Measurements from ENCODE around the gene PTPRN2. TPM values are rescaled to one million over a fixed set of nuclear protein-coding genes. Genes with fewer than 3 reads are reported as not detected.
"Not testable (repeated sequence)": the region's sequence is repeated elsewhere in the genome, so short reads cannot be mapped to it uniquely, and the experiment has no call there.

The PTPRN2 gene
- total RNA-seq, 1 experiment from 2014 or later = 2.9 TPM

DNA sequence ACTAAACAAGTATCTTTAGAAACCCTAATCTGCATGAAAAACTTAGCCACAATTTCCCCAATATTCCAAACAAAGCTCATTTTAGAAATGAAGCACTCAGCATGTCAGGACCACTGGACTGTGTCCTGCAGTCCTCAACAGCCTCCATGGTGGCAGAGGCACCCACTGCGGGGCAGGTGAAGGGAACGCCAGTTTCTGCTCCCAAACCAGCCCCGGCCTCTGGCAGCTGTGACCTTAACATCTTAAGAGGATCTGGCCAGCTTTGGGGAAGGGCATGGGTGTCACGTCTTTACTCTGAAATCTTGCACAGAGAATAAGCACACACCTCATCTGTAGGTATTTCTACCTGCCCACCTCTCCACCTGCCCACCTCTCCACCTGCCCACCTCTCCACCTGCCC is 988.1 kb downstream of the PTPRN2 start:
- DNase-seq (ENCODE audit: extremely low read depth, low read depth) = no peak

DNA sequence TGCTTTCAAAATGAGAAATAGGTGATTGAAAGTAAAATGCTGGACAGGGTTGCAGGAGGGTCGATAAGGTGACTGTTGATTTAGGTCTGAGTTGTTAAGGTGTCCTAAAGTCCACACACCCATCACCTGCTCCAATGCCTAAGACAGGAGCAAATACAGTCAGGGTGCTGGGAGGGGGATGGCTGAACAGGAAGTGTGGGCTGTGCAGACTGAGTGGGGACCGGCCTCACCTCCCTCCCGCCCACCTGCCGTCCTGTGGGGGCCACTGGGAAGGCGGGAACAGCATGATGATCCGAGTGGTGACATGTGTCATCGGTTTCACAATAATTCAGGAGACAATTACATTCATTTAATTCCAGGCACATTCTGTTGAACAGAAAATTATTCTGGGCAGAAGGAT is 990.1 kb downstream of the PTPRN2 start:
- no peak for DNase-seq (ENCODE audit: extremely low read depth, low read depth)

DNA sequence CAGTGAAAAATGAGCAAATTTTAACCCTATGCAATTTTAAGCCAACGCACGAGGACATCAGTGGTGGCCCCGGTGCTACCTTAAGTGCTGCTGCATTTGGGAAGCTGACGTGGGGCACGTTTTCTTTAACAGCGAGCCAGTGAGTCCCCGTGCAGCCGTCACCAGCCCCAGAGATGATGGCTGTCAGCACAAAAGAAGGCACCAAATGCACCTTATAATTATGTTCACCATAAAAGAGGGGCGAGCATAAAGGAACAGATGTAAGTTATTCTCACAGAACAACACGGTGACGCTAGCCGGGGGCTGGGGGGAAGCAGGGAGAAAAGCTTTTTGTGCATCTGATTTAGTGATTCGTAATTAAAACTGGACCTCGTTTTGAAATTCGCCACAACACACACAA is 990.7 kb downstream of the PTPRN2 start:
- no peak for DNase-seq (ENCODE audit: extremely low read depth, low read depth)

GRCh38 chr7:157596471-157596870 is 991.2 kb downstream of the PTPRN2 start:
- no peak for DNase-seq (ENCODE audit: extremely low read depth, low read depth)

DNA sequence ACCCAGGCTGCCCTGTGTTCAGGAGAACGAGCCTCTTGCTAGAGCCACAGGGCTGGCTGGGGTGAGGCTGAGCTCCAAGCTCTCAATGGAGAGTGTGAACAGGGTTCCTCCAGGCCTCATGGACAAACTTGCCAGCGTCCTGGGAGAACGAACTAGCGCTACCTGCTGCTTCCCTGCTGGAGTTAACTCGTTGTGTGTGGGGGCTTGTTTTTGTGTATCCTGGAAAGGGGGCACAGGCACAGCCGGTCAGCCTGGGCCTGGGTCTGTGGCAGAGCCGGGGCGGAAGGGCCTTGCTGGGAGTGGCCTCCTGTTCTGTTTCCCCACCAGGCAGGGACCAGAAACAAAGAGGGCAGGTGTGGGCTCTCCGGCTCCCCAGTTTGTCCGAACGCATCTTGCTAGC is 991.6 kb downstream of the PTPRN2 start:
- DNase-seq (ENCODE audit: extremely low read depth, low read depth) = no peak

DNA sequence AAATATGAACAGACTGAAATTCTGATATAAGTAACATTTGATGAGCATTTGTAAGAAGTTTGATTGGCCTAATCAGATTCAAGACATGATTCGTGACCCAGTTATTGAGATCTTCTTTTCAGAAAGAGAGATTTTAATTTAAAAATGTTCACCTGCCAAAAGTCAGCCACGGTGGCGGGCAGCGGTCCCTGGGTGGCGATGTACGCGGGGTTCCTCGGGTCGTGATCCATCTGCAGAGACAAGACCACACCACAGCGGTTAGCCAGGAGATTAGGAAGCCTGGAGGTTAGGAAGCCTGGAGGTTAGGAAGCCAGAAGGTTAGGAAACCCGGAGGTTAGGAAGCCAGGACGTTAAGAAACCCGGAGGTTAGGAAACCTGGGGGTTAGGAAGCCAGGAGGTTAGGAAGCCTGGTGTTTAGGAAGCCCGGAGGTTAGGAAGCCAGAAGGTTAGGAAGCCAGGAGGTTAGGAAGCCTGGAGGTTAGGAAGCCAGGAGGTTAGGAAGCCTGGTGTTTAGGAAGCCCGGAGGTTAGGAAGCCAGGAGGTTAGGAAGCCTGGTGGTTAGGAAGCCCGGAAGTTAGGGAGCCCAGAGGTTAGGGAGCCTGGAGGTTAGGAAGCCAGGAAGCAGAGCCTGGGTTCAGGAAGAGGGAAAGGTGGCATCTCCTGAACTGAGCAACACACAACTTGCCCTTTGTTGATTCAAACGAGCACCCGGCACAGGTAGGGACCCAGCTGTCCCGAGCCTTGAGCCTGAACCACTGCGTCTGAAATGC is 992.4 kb downstream of the PTPRN2 start:
- no peak for DNase-seq (ENCODE audit: extremely low read depth, low read depth)

- DNase-seq (ENCODE audit: extremely low read depth, low read depth) = no peak
These were observed 993.3 kb downstream of the PTPRN2 start for GRCh38 chr7:157594306-157594705.

DNA sequence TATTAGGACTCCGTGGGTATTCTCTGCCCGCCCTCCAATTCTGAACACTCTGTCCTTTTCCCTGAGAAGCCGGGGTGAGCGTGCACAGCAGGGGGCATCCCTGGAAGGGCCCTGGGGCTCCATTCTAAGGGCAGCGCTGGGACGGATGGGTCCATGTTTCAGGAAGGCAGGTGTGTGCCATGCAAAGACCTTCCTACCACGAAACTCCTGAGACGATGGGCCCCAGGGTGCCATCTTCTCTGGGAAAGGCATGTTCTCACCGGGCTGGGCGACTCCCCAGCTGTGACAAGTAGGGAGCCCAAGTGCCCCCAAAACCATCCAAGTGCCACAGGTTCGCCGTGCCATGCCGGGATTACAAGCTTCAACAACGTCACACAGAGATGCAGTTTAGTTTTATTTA is 994.1 kb downstream of the PTPRN2 start:
- no peak for DNase-seq (ENCODE audit: extremely low read depth, low read depth)

DNA sequence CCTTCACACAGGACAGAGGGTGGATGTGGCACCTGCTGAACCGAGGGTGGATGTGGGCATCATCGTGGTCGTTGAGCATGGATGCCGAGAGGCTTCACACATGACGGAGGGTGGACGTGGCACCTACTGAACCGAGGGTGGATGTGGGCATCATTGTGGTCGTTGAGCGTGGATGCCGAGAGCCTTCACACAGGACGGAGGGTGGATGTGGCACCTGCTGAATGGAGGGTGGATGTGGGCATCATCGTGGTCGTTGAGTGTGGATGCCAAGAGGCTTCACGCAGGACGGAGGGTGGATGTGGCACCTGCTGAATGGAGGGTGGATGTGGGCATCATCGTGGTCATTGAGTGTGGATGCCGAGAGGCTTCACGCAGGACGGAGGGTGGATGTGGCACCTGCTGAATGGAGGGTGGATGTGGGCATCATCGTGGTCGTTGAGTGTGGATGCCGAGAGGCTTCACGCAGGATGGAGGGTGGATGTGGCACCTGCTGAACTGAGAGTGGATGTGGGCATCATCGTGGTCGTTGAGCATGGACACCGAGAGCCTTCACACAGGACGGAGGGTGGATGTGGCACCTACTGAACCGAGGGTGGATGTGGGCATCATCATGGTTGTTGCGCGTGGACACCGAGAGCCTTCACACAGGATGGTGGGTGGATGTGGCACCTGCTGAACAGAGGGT is 994.8 kb downstream of the PTPRN2 start:
- not testable (repeated sequence) for DNase-seq (ENCODE audit: extremely low read depth, low read depth)

DNA sequence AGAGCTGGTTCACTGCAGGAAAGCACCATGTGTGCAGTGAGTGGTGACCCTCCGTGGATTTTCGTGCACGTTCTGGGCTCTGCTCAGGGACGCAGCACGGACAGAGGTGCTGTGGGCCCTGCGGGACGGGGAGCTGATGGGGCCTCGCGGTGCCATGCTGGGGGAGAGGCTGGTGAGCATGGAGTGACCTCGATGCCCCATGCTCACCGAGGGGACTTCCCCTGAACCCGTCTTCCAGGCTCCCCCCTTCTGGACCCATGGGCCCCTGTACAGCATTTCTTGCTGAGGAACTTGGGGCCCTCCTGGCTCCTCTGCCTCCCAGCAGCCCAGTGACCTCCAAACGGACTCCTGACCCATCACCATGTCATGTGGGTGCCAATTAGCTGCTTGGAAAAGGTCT is 997.1 kb downstream of the PTPRN2 start:
- DNase-seq (ENCODE audit: extremely low read depth, low read depth) = no peak

- no peak for DNase-seq (ENCODE audit: extremely low read depth, low read depth)
These were observed 997.9 kb downstream of the PTPRN2 start for GRCh38 chr7:157589680-157590079.

DNA sequence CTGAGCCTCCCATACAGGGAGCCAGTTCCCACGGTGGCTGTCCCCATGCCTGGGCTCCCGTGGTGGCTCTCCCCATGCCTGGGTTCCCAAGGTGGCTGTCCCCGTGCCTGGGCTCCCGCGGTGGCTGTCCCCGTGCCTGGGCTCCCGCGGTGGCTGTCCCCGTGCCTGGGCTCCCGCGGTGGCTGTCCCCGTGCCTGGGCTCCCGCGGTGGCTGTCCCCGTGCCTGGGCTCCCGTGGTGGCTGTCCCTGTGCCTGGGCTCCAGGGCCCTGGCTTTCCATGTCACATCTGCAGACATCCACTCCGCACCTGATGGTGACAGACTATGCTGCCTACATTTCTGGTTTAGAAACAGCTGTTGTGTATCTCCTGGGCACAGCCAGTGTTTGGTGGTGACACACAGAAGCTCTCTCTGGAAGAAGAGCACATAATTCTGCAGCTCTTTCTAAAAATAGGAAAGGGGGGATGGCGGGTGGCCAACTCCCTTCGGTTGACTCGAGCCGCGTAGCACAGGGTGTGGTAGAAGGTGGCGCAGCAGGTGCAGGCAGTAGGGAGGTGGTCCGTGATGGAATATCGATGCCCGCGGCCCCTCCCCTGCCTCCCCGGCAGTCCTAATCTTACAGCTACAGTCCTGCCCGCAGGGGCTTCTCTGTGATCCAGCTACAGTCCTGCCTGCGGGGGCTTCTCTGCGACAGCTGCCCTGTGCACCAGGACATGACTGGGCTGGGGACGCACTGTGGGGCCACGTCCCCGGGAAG is 999.6 kb downstream of the PTPRN2 start:
- no peak for DNase-seq (ENCODE audit: extremely low read depth, low read depth)

- no peak for DNase-seq (ENCODE audit: extremely low read depth, low read depth)
These were observed 1000.4 kb downstream of the PTPRN2 start for GRCh38 chr7:157587051-157587804.

DNA sequence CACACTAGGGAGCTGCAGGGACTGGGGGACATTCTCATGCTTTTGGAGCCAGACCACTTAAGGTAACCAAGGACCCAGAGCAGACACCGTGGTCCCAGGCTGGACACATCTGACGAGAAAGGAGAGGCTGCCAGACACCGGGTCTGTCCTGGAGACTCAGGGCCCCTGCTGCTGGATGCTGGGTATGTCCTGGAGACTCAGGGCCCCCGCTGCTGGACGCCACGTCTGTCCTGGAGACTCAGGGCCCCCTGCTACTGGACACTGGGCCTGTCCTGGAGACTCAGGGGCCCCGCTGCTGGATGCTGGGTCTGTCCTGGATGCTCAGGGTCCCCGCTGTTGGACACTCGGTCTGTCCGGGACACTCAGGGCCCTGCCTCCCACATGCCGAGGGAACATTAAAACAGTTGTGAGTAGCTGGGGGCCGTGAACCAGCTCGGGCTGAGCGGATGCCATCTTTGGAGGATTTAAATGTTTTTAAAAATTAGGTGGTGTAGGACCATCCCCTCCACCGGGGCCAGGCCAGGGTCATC is 1001.1 kb downstream of the PTPRN2 start:
- no peak for DNase-seq (ENCODE audit: extremely low read depth, low read depth)

GRCh38 chr7:157585113-157585861 is 1002.3 kb downstream of the PTPRN2 start:
- no peak for DNase-seq (ENCODE audit: extremely low read depth, low read depth)

DNA sequence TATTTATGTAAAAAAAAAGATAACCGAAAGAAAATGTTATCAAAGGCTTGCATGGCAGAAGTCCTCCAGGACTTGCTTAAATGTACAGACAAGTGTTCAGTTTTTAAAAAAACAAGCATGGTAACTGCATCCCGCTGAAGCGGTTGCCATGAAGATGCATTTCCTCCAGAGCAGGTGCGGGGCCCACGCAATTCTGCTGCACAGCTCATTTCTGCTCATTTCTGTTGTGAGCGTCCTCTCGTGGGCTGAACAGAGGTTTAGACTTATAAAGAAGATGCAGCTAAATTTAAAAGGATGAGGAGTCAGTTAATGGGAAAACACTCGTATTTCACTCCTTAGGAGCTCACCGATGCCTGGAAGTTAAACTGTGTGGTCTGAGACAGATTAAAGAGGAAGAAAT is 1003.2 kb downstream of the PTPRN2 start:
- DNase-seq (ENCODE audit: extremely low read depth, low read depth) = no peak

DNA sequence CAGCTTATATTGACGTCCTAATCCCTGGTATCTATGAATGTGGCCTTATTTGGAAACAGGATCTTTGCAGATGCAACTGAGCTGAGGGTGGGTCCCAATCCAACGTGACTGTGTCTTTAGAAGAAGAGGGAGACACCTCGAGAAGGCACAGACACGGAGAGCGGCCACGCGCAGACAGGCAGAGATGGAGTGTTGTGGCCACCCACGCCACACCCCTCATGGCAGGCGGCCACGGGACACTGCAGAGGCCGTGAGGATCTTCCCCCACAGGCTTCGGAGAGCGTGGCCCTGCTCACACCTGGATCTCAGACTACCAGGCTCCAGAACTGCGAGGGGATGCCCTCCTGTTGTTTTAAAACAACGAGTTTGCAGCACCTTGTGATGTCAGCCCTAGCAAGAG is 1005.9 kb downstream of the PTPRN2 start:
- DNase-seq (ENCODE audit: extremely low read depth, low read depth) = no peak

DNA sequence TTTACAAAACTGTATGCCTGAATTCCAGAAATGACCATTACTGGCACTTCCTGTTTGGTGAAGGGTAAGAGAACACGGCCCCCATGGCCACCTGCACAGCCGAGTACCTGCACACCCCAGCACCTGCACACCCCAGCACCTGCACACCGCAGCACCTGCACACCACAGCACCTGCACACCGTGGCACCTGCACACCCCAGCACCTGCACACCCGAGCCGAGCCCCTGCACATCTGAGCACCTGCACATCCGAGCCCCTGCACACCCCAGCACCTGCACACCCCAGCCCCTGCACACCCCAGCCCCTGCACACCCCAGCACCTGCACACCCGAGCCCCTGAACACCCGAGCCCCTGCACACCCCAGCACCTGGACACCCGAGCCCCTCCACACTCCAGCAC is 1007.3 kb downstream of the PTPRN2 start:
- DNase-seq (ENCODE audit: extremely low read depth, low read depth) = no peak

- DNase-seq (ENCODE audit: extremely low read depth, low read depth) = no peak
These were observed 1008.2 kb downstream of the PTPRN2 start for GRCh38 chr7:157579425-157579824.

DNA sequence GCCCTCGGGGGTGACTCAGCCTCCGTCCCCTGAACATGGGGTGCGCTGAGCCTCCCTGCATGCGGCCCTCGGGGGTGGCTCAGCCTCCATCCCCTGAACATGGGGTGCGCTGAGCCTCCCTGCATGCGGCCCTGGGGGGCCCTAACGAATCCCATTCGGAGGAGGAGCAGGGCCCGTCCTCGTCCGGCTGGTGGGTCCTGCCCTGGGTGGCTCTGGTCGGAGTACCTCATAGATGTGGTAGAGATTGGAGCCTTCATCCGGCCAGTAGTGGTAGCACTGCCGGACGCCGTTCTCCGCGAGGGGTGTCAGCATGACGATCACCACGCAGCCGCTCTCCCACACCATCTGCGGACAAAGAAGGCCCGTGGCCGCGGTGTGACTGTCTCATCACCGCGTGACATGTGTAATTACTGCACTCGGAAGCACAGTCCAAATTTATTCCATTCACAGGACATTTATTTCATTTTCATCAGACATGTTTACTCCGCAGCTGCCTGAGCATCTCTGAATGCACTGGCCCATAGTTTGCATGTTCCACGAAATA is 1009.8 kb downstream of the PTPRN2 start:
- DNase-seq (ENCODE audit: extremely low read depth, low read depth) = no peak

All from NCI-H460 (cell line).